Measurements from ENCODE around the gene CXCR5. TPM values are rescaled to one million over a fixed set of nuclear protein-coding genes. Genes with fewer than 3 reads are reported as not detected.
A peak's percentile ranks its signal among the peaks of the same experiment; 100 is the strongest.

CXCR5 gene
- total and polyA plus RNA-seq, 2 of the 4 experiments (the other 2 are of a cell fraction) = not detected

- no peak overlapping the region for H2BK15ac ChIP-seq (ENCODE audit: low read depth, low read length)
- 94% methylated on average over 3 of the region's 12 CpGs; no CpG with 5 or more reads in 1 of the 2 experiments for WGBS, 2 experiments (ENCODE audit: extremely low coverage in 2 of 2, insufficient read length in 1 of 2)
- no peak overlapping the region for H3K4ac ChIP-seq (ENCODE audit: low read depth, low read length)
- H4K20me1 ChIP-seq (ENCODE audit: insufficient read depth, low read length) = no peaks in the 10 kb centered on the region
- H3K23ac ChIP-seq (ENCODE audit: low read depth, low read length) = no peak overlapping the region
- ChIA-PET CTCF (no interaction called here), POLR2A (ENCODE audit: unreplicated experiment) (no interaction called here)
- no peak overlapping the region for H3K4me2 ChIP-seq (ENCODE audit: low read depth, low read length)
- H2BK120ac ChIP-seq (ENCODE audit: low read depth, low read length) = no peak overlapping the region
- no peak overlapping the region for H3K9ac ChIP-seq (ENCODE audit: low read depth, low read length)
- peaks cover 0 to 7% of the 10 kb centered on the region in 2 experiments; a peak in 2 of 4 replicates for H3K79me1 ChIP-seq (ENCODE audit: low read depth in 1 of 2, low read length in 2 of 2)
- 0 out of 2 replicates have a peak overlapping the region, but pooled peaks have one; percentile 14 for H2AK5ac ChIP-seq (ENCODE audit: low read depth, low read length)
- intact Hi-C loops (cut with micrococcal nuclease) (no loop called here), dilution Hi-C loops (cut with HindIII; ENCODE audit: low sequenced_read_pairs, unreplicated experiment) (no loop called here), in situ Hi-C loops (cut with MboI; ENCODE audit: low sequenced_read_pairs) (no loop called here)
- no peak overlapping the region for H2AK9ac ChIP-seq (replicated peaks; ENCODE audit: low read depth, low read length, poor library complexity)
- H3K27me3 ChIP-seq (ENCODE audit: control insufficient read depth, insufficient read depth, low read length) = no peaks in the 10 kb centered on the region
- no peak for DNase-seq
- TF ChIP-seq RAD21 (IDR thresholded peaks at IDR 0.05; ENCODE audit: low read length) = no peak
- H4K91ac ChIP-seq (ENCODE audit: insufficient read depth, low read depth, low read length) = no peak overlapping the region
- no peak overlapping the region for H2AFZ ChIP-seq (replicated peaks; ENCODE audit: low read length, poor library complexity)
- H3K4me3 ChIP-seq (ENCODE audit: insufficient read depth, low read depth, low read length) = no peak overlapping the region
- no peak for ATAC-seq (ENCODE audit: low read depth)
- H3K9me3 ChIP-seq (ENCODE audit: control insufficient read depth, insufficient read depth, low read length) = no peaks in the 10 kb centered on the region
- no peak overlapping the region for H3K14ac ChIP-seq (replicated peaks; ENCODE audit: low read depth, low read length)
- no peaks in the 10 kb centered on the region for H3K36me3 ChIP-seq (ENCODE audit: control insufficient read depth, insufficient read depth, low read length)
- H4K5ac ChIP-seq (ENCODE audit: low read depth, low read length) = no peak overlapping the region
- no peak overlapping the region for H3K56ac ChIP-seq (ENCODE audit: extremely low read depth, insufficient read depth, low read length)
- peaks cover 22% of the 10 kb centered on the region for H3K9me1 ChIP-seq (ENCODE audit: insufficient read depth, low read length)
- no peak overlapping the region for H3K18ac ChIP-seq (ENCODE audit: low read depth, low read length)
- no peak overlapping the region for H2BK20ac ChIP-seq (ENCODE audit: low read depth, low read length)
- H2BK5ac ChIP-seq (ENCODE audit: low read depth, low read length, poor library complexity, severe bottlenecking) = no peak overlapping the region
- peaks cover 14% of the 10 kb centered on the region for H3K4me1 ChIP-seq (ENCODE audit: control insufficient read depth, insufficient read depth, low read length)
- no peak overlapping the region for H4K8ac ChIP-seq (ENCODE audit: low read depth in 2 of 2, low read length in 2 of 2)
- BruUV-seq (replicated peaks) = no TSS peak
- H3K27ac ChIP-seq (ENCODE audit: insufficient read depth, low read length) = no peak overlapping the region
Observed at GRCh38 chr11:118885831-118886565, 2.3 kb downstream of the CXCR5 start.
